Peyer's patch (tissue), 4 donors: Measurements from ENCODE around the gene DOK4. TPM values are rescaled to one million over a fixed set of nuclear protein-coding genes. Genes with fewer than 3 reads are reported as not detected.

ENCODE experiments used
- DNase-seq, 3 donors: peaks; one replicate each; pipeline ENCODE4 v3.0.0-alpha.2; 2017 to 2019
- H3K27ac ChIP-seq, 4 donors: fragments of 200-600 bp; sonication (generic); one replicate each; pipeline ENCODE4 v1.5.1; 2016 to 2019
- H3K27me3 ChIP-seq, 2 donors: fragments of 200-600 bp; sonication (generic); one replicate each; pipeline ENCODE4 v1.5.1; 2019
- H3K36me3 ChIP-seq, 3 donors: fragments of 200-600 bp; sonication (generic); one replicate each; pipeline ENCODE4 v1.5.1; 2016 to 2019
- H3K4me1 ChIP-seq, 4 donors: fragments of 200-600 bp; sonication (generic); one replicate each; pipeline ENCODE4 v1.5.1; 2016 to 2019
- H3K4me3 ChIP-seq, 4 donors: fragments of 200-600 bp; sonication (generic); 1 replicate in 3 of 4; 2 replicates in 1 of 4; pipeline ENCODE4 v1.5.1; 2016 to 2019; ENCODE audit warnings: mild to moderate bottlenecking in 1 of 4
- H3K9me3 ChIP-seq, 4 donors: fragments of 200-600 bp; sonication (generic); one replicate each; pipeline ENCODE4 v1.5.1; 2016 to 2019; ENCODE audit warnings: mild to moderate bottlenecking in 1 of 4
- POLR2A ChIP-seq, 2 donors: fragments of 450-650 bp; IDR thresholded peaks; one replicate each; pipeline ENCODE4 v1.5.1; 2017; ENCODE audit warnings: antibody characterized with exemption in 2 of 2, mild to moderate bottlenecking in 2 of 2, moderate library complexity in 2 of 2
- total RNA-seq, 4 donors: library from RNA; depleted of rRNA; stranded (reverse); fragments of >200 nt; gene quantifications; one replicate each; pipeline ENCODE4 v1.1.0, GENCODE V29; 2016
- TF ChIP-seq, protein P1 (sequence below), 6 experiments: fragments of 450-650 bp in 4 of 6; fragments of 200-600 bp in 2 of 6; sonication (generic) in 1 of 6; IDR thresholded peaks; one replicate each; pipeline ENCODE4 v1.5.1; 2017 to 2019; ENCODE audit warnings: antibody characterized with exemption in 6 of 6, mild to moderate bottlenecking in 3 of 6, moderate library complexity in 1 of 6

Gene DOK4
- total RNA-seq, 4 donors from 2014 or later = 81.7 to 209 (median 189) TPM

DNA sequence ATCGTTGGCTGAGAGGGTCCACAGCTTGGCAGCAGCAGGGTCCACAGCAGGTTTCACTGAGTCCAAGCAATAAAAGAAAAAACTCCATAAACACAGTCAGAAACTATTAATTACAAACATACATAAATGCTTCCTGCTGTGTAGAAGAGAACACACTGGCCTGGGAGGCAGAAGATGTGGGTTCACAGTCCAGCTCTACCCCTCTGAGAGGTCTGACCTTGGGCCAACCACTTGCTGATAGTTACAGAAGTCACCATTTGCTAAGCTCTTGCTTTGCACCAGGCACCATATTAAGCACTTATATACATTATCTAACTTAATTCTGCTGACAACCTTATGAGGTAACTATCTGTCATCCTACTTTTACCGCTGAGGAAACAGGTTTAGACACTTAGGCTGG lies 53.8 kb downstream of the DOK4 start:
- Histone ChIP-seq H3K27me3 (no peaks in the 10 kb centered on the region), H3K4me3 (no peak overlapping the region), H3K9me3 (no peaks in the 10 kb centered on the region), H3K27ac (peak overlapping the region in 3 of 4 donors; percentile 23 to 68 (median 50)), H3K4me1 (no peaks in the 10 kb centered on the region), H3K36me3 (peaks cover 0 to 91% (median 0%) of the 10 kb centered on the region in 3 donors)
- DNase-seq = no peak
- TF ChIP-seq, protein P1, sequence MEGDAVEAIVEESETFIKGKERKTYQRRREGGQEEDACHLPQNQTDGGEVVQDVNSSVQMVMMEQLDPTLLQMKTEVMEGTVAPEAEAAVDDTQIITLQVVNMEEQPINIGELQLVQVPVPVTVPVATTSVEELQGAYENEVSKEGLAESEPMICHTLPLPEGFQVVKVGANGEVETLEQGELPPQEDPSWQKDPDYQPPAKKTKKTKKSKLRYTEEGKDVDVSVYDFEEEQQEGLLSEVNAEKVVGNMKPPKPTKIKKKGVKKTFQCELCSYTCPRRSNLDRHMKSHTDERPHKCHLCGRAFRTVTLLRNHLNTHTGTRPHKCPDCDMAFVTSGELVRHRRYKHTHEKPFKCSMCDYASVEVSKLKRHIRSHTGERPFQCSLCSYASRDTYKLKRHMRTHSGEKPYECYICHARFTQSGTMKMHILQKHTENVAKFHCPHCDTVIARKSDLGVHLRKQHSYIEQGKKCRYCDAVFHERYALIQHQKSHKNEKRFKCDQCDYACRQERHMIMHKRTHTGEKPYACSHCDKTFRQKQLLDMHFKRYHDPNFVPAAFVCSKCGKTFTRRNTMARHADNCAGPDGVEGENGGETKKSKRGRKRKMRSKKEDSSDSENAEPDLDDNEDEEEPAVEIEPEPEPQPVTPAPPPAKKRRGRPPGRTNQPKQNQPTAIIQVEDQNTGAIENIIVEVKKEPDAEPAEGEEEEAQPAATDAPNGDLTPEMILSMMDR (IDR thresholded peaks at IDR 0.05) = no peak
- TF ChIP-seq POLR2A (IDR thresholded peaks at IDR 0.05) = no peak

DNA sequence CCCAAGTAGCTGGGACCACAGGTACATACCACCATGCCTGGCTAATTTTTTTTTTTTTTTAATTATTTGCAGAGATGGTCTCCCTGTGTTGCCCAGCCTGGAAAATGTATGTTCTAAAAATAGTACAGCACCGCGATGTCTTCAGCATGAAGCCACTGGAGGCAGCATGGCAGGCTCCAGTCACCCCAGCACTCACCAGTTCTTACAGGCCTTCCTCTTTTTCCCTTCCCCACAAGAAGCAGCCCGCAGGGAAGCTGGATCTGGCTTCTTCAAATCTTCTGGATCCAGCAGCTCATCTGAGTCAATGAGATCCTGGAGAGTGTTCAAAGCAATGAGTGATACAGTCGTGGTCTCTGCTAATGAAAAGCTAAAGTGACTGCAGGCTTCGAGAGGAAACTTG lies 55.3 kb downstream of the DOK4 start:
- no peak for TF ChIP-seq POLR2A (IDR thresholded peaks at IDR 0.05)
- TF ChIP-seq, protein P1 (IDR thresholded peaks at IDR 0.05) = no peak
- peaks cover 0 to 93% (median 0%) of the 10 kb centered on the region in 3 donors for H3K36me3 ChIP-seq
- no peaks in the 10 kb centered on the region for H3K9me3 ChIP-seq
- H3K4me1 ChIP-seq = no peaks in the 10 kb centered on the region
- H3K27ac ChIP-seq = no peak overlapping the region
- no peak for DNase-seq
- no peaks in the 10 kb centered on the region for H3K27me3 ChIP-seq
- H3K4me3 ChIP-seq = no peak overlapping the region

DNA sequence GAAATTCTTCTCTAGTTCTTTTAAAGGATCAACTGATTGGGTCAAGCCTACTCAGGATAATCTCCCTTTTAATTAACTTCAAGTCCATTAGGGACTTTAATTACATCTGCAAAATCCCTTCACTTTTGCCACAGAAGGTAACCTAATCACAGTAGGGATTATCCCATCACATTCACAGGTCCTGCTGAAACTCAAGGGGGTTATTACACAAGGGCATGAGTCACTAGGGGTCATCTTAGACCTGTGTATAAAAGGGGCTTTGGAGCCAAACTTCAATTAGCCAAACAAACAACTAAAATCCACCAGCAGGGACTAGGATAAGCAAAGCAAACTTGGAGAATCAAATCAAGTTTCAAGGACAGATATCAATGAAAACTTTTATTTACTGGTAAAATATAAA lies 58.5 kb downstream of the DOK4 start:
- DNase-seq = no peak
- Histone ChIP-seq H3K4me1 (no peaks in the 10 kb centered on the region), H3K36me3 (peaks cover 0 to 63% (median 0%) of the 10 kb centered on the region in 3 donors), H3K27ac (no peak overlapping the region), H3K4me3 (no peak overlapping the region), H3K27me3 (no peaks in the 10 kb centered on the region), H3K9me3 (no peaks in the 10 kb centered on the region)
- TF ChIP-seq, protein P1 (IDR thresholded peaks at IDR 0.05) = no peak
- TF ChIP-seq POLR2A (IDR thresholded peaks at IDR 0.05) = no peak

DNA sequence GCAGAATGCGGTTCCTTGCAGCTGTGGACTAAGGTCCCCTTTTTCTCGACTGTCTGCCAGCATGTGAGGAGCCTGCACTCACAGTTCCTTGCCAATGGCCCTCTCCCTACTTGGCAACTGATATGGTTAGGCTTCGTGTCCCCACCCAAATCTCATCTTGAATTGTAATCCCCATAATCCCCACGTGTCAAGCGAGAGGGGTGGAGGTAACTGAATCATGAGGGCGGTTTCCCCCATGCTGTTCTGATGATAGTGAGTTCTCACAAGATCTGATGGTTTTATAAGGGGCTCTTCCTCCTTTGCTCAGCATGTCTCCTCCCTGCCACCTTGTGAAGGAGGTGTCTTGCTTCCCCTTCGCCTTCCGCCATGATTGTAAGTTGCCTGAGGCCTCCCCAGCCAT lies 59.0 kb downstream of the DOK4 start:
- H3K9me3 ChIP-seq = no peaks in the 10 kb centered on the region
- no peaks in the 10 kb centered on the region for H3K27me3 ChIP-seq
- H3K36me3 ChIP-seq = peaks cover 0 to 58% (median 0%) of the 10 kb centered on the region in 3 donors
- no peaks in the 10 kb centered on the region for H3K4me1 ChIP-seq
- no peak overlapping the region for H3K27ac ChIP-seq
- no peak for DNase-seq
- H3K4me3 ChIP-seq = no peak overlapping the region
- no peak for TF ChIP-seq POLR2A (IDR thresholded peaks at IDR 0.05)
- TF ChIP-seq, protein P1 (IDR thresholded peaks at IDR 0.05) = no peak

DNA sequence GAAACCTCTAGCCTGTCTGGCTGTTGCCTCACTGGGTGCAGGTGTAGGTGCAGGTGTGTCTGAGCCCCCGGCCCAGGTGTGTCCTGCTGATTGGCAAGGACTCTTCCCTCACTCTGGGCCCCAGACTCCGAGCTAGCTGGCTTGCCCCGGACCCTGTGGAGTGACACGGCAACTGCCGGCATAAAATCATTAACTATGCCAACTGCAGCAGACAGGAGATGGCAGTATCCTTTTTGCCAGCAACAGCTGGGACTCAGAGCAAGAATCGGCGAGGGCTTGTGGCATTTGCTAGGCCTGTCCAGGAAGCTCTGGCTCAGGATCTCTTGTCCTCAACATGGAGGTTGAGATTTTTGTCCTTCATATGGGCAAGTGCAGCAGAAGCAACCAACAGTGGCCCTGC lies 59.9 kb downstream of the DOK4 start:
- peaks cover 0 to 48% (median 0%) of the 10 kb centered on the region in 3 donors for H3K36me3 ChIP-seq
- DNase-seq = no peak
- no peaks in the 10 kb centered on the region for H3K27me3 ChIP-seq

More for the DNA sequence above, 59.9 kb downstream of the DOK4 start:
- TF ChIP-seq, protein P1 (IDR thresholded peaks at IDR 0.05) = no peak
- no peak for TF ChIP-seq POLR2A (IDR thresholded peaks at IDR 0.05)
- Histone ChIP-seq H3K4me1 (no peaks in the 10 kb centered on the region), H3K27ac (no peak overlapping the region), H3K9me3 (no peaks in the 10 kb centered on the region), H3K4me3 (no peak overlapping the region)
